Effector memory CD4-positive, alpha-beta T cell (primary cell): Measurements from ENCODE around the gene SCAPER.
"Not testable (repeated sequence)": the region's sequence is repeated elsewhere in the genome, so short reads cannot be mapped to it uniquely, and the experiment has no call there.

Experiments used
- DNase-seq, 3 donors: peaks; one replicate each; pipeline ENCODE4 v3.0.0-alpha.2; 2020
- H3K27ac ChIP-seq: 2 replicates; pipeline ENCODE4 v1.7.0; 2013; ENCODE audit warnings: mild to moderate bottlenecking, low read length, moderate library complexity; ENCODE audit not compliant: insufficient read depth, poor library complexity, severe bottlenecking
- H3K27me3 ChIP-seq: replicated peaks from 2 replicates; pipeline ENCODE4 v1.7.0; 2013; ENCODE audit warnings: mild to moderate bottlenecking, low read length; ENCODE audit not compliant: insufficient read depth, control insufficient read depth, poor library complexity, severe bottlenecking
- H3K36me3 ChIP-seq: 2 replicates; pipeline ENCODE4 v1.7.0; 2013; ENCODE audit warnings: mild to moderate bottlenecking, low read length, moderate library complexity; ENCODE audit not compliant: control insufficient read depth, insufficient read depth
- H3K4me1 ChIP-seq: 2 replicates; pipeline ENCODE4 v1.7.0; 2013; ENCODE audit warnings: low read length, mild to moderate bottlenecking; ENCODE audit not compliant: control insufficient read depth, insufficient read depth, poor library complexity, severe bottlenecking
- H3K4me3 ChIP-seq: 2 replicates; pipeline ENCODE4 v1.7.0; 2013; ENCODE audit warnings: low read length, low read depth, mild to moderate bottlenecking; ENCODE audit not compliant: insufficient read depth, poor library complexity, severe bottlenecking
- H3K9me3 ChIP-seq: 2 replicates; pipeline ENCODE4 v1.7.0; 2013; ENCODE audit warnings: mild to moderate bottlenecking, low read length, moderate library complexity; ENCODE audit not compliant: control insufficient read depth

Gene SCAPER

GRCh38 chr15:76837474-76837873, 67.7 kb downstream of the SCAPER start:
- H3K9me3 ChIP-seq = no peaks in the 10 kb centered on the region
- H3K36me3 ChIP-seq = peaks cover 4% of the 10 kb centered on the region
- DNase-seq = no peak
- no peak overlapping the region for H3K4me3 ChIP-seq
- no peaks in the 10 kb centered on the region for H3K4me1 ChIP-seq
- no peak overlapping the region for H3K27ac ChIP-seq
- H3K27me3 ChIP-seq = no peaks in the 10 kb centered on the region

DNA sequence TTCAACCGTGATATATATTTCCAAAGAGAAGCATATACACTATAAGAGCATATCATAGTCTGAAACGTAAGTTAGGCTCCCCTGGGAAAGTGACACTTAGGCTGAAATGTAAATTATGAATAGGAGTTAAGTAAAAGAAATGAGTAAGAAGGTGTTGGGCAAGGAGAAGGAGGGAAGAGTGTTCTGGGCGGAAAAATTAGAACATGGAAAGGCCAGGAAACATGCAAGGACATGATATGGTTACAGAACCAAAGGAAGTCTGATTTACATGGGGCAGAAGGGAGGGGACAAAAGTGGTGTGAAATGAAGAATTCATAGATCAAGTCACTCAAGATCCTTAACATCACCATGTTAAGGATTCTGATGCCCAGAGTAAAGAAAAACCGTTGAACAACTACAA, 75.2 kb downstream of the SCAPER start:
- DNase-seq = no peak
- Histone ChIP-seq H3K4me3 (no peak overlapping the region), H3K27ac (no peak overlapping the region), H3K4me1 (no peaks in the 10 kb centered on the region), H3K27me3 (no peaks in the 10 kb centered on the region), H3K9me3 (no peaks in the 10 kb centered on the region), H3K36me3 (no peaks in the 10 kb centered on the region)

- Histone ChIP-seq H3K9me3 (no peaks in the 10 kb centered on the region), H3K4me1 (no peaks in the 10 kb centered on the region), H3K27me3 (no peaks in the 10 kb centered on the region), H3K36me3 (no peaks in the 10 kb centered on the region), H3K4me3 (no peak overlapping the region), H3K27ac (no peak overlapping the region)
- no peak for DNase-seq
Measured at GRCh38 chr15:76823890-76824289, 81.2 kb downstream of the SCAPER start.

GRCh38 chr15:76823303-76823702, 81.8 kb downstream of the SCAPER start:
- H3K9me3 ChIP-seq = no peaks in the 10 kb centered on the region
- no peaks in the 10 kb centered on the region for H3K36me3 ChIP-seq
- H3K27ac ChIP-seq = no peak overlapping the region
- no peak for DNase-seq
- no peak overlapping the region for H3K4me3 ChIP-seq
- H3K4me1 ChIP-seq = no peaks in the 10 kb centered on the region
- no peaks in the 10 kb centered on the region for H3K27me3 ChIP-seq

GRCh38 chr15:76818926-76819325, 86.2 kb downstream of the SCAPER start:
- H3K36me3 ChIP-seq, H3K4me1 ChIP-seq, H3K9me3 ChIP-seq, H3K4me3 ChIP-seq, H3K27ac ChIP-seq, DNase-seq, H3K27me3 ChIP-seq: not testable (repeated sequence)

DNA sequence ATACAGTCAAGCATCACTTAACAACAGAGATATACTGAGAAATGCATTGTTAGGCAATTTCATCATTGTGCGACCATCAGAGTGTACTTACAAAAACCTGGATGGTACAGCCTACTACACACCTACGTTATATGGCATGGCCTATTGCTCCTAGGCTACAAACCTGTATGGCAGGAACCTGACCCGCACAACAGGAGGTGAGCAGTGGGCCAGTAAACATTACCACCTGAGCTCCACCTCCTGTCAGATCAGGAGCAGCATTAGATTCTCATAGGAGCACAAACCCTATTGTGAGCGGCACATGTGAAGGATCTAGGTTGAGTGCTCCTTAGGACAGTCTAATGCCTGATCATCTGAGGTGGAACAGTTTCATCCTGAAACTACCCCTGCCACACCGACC, 89.7 kb downstream of the SCAPER start:
- no peak for DNase-seq
- H3K27ac ChIP-seq = no peak overlapping the region
- no peak overlapping the region for H3K4me3 ChIP-seq
- no peaks in the 10 kb centered on the region for H3K27me3 ChIP-seq
- H3K9me3 ChIP-seq = no peaks in the 10 kb centered on the region
- no peaks in the 10 kb centered on the region for H3K36me3 ChIP-seq
- no peaks in the 10 kb centered on the region for H3K4me1 ChIP-seq

- Histone ChIP-seq H3K4me3 (no peak overlapping the region), H3K4me1 (no peaks in the 10 kb centered on the region), H3K27me3 (no peaks in the 10 kb centered on the region), H3K36me3 (no peaks in the 10 kb centered on the region), H3K27ac (no peak overlapping the region), H3K9me3 (no peaks in the 10 kb centered on the region)
- DNase-seq = no peak
Measured at GRCh38 chr15:76812381-76812780, 92.8 kb downstream of the SCAPER start.

GRCh38 chr15:76809412-76810103, 95.6 kb downstream of the SCAPER start:
- no peak for DNase-seq
- H3K4me1 ChIP-seq = no peaks in the 10 kb centered on the region
- H3K4me3 ChIP-seq = no peak overlapping the region
- no peaks in the 10 kb centered on the region for H3K9me3 ChIP-seq
- H3K27me3 ChIP-seq = no peaks in the 10 kb centered on the region
- H3K27ac ChIP-seq = no peak overlapping the region
- H3K36me3 ChIP-seq = no peaks in the 10 kb centered on the region

GRCh38 chr15:76803049-76803571, 102.0 kb downstream of the SCAPER start:
- H3K4me1 ChIP-seq = no peaks in the 10 kb centered on the region
- H3K27me3 ChIP-seq = no peaks in the 10 kb centered on the region
- H3K27ac ChIP-seq = no peak overlapping the region
- no peaks in the 10 kb centered on the region for H3K9me3 ChIP-seq
- peaks cover 30% of the 10 kb centered on the region for H3K36me3 ChIP-seq
- H3K4me3 ChIP-seq = no peak overlapping the region
- DNase-seq = no peak

- H3K36me3 ChIP-seq = peaks cover 30% of the 10 kb centered on the region
- DNase-seq = no peak
- H3K4me1 ChIP-seq = no peaks in the 10 kb centered on the region
- H3K27ac ChIP-seq = no peak overlapping the region
- H3K4me3 ChIP-seq = no peak overlapping the region
- H3K27me3 ChIP-seq = no peaks in the 10 kb centered on the region
- no peaks in the 10 kb centered on the region for H3K9me3 ChIP-seq
Measured at GRCh38 chr15:76802411-76802810, 102.7 kb downstream of the SCAPER start.
